ENCODE measurements around the gene PKHD1. TPM values are rescaled to one million over a fixed set of nuclear protein-coding genes. Genes with fewer than 3 reads are reported as not detected.

The PKHD1 gene
- total RNA-seq, 1 donor from 2014 or later, result not detected

- H3K9me3 Mint-ChIP-seq (ENCODE audit: low read depth), result no peaks in the 10 kb centered on the region
- TF ChIP-seq CTCF (IDR thresholded peaks at IDR 0.05), result no peak
- H3K36me3 Mint-ChIP-seq (ENCODE audit: low read depth), result no peaks in the 10 kb centered on the region
- no peak overlapping the region for H3K27ac Mint-ChIP-seq (ENCODE audit: unreplicated experiment)
- H3K27me3 Mint-ChIP-seq (ENCODE audit: low read depth), result peaks cover 6% of the 10 kb centered on the region
- no peaks in the 10 kb centered on the region for H3K4me1 Mint-ChIP-seq (ENCODE audit: low read depth)
- H3K4me3 Mint-ChIP-seq (ENCODE audit: unreplicated experiment), result no peak overlapping the region
- DNase-seq (ENCODE audit: low spot score), result no peak
These were observed 2.4 kb upstream of the PKHD1 start for GRCh38 chr6:52089758-52090348.

GRCh38 chr6:52086741-52087140 is 672 bp downstream of the PKHD1 start:
- peaks cover 10% of the 10 kb centered on the region for H3K27me3 Mint-ChIP-seq (ENCODE audit: low read depth)
- no peaks in the 10 kb centered on the region for H3K36me3 Mint-ChIP-seq (ENCODE audit: low read depth)
- H3K4me3 Mint-ChIP-seq (ENCODE audit: unreplicated experiment), result no peak overlapping the region
- H3K27ac Mint-ChIP-seq (ENCODE audit: unreplicated experiment), result no peak overlapping the region
- no peaks in the 10 kb centered on the region for H3K4me1 Mint-ChIP-seq (ENCODE audit: low read depth)
- no peaks in the 10 kb centered on the region for H3K9me3 Mint-ChIP-seq (ENCODE audit: low read depth)
- no peak for DNase-seq (ENCODE audit: low spot score)
- TF ChIP-seq CTCF (IDR thresholded peaks at IDR 0.05), result no peak

GRCh38 chr6:52081237-52081636 is 6.2 kb downstream of the PKHD1 start:
- no peak for DNase-seq (ENCODE audit: low spot score)
- TF ChIP-seq CTCF (IDR thresholded peaks at IDR 0.05), result no peak
- no peak overlapping the region for H3K4me3 Mint-ChIP-seq (ENCODE audit: unreplicated experiment)
- H3K36me3 Mint-ChIP-seq (ENCODE audit: low read depth), result no peaks in the 10 kb centered on the region
- H3K27ac Mint-ChIP-seq (ENCODE audit: unreplicated experiment), result no peak overlapping the region
- H3K4me1 Mint-ChIP-seq (ENCODE audit: low read depth), result no peaks in the 10 kb centered on the region
- H3K27me3 Mint-ChIP-seq (ENCODE audit: low read depth), result peaks cover 12% of the 10 kb centered on the region
- no peaks in the 10 kb centered on the region for H3K9me3 Mint-ChIP-seq (ENCODE audit: low read depth)

DNA sequence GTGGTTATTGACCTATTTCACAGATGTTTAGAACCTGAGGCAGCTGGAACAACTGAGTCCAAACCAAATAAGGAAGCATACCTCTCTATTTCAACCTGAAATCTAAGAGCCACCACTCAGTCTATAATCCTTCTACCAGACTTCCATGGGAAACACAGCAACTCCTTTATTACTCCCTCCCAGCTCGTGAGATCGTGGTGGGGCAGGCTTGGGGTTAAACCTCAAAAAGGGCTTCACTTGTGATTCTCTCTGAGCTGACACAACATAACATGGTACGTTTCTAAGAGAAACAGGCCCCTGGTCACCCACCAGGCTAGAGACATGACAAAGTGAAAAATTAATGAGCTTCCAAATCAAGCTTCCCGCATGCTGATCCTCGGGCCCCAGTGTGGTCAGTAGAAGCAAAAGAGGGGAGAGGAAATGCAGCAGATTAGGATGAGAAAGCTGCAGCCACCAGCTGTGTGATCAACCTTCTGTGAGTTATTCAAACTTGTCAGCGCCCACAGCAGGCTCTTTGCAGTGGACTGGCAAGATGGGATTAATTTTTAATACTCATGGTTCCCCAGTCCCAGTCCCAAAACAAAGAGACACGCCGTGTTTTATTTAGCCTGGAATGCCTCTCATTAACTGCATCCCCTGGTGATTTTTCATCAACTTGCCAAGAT is 9.3 kb downstream of the PKHD1 start:
- Mint-ChIP-seq H3K27me3 (ENCODE audit: low read depth) (peaks cover 13% of the 10 kb centered on the region), H3K4me3 (ENCODE audit: unreplicated experiment) (no peak overlapping the region), H3K27ac (ENCODE audit: unreplicated experiment) (no peak overlapping the region), H3K9me3 (ENCODE audit: low read depth) (no peaks in the 10 kb centered on the region), H3K4me1 (ENCODE audit: low read depth) (no peaks in the 10 kb centered on the region), H3K36me3 (ENCODE audit: low read depth) (no peaks in the 10 kb centered on the region)
- DNase-seq (ENCODE audit: low spot score), result no peak
- no peak for TF ChIP-seq CTCF (IDR thresholded peaks at IDR 0.05)

- no peaks in the 10 kb centered on the region for H3K36me3 Mint-ChIP-seq (ENCODE audit: low read depth)
- peaks cover 13% of the 10 kb centered on the region for H3K27me3 Mint-ChIP-seq (ENCODE audit: low read depth)
- H3K9me3 Mint-ChIP-seq (ENCODE audit: low read depth), result no peaks in the 10 kb centered on the region
- H3K4me3 Mint-ChIP-seq (ENCODE audit: unreplicated experiment), result no peak overlapping the region
- no peak overlapping the region for H3K27ac Mint-ChIP-seq (ENCODE audit: unreplicated experiment)
- no peak for DNase-seq (ENCODE audit: low spot score)
- TF ChIP-seq CTCF (IDR thresholded peaks at IDR 0.05), result no peak
- no peaks in the 10 kb centered on the region for H3K4me1 Mint-ChIP-seq (ENCODE audit: low read depth)
These were observed 10.1 kb downstream of the PKHD1 start for GRCh38 chr6:52077180-52077884.
